HEK293T (cell line): ENCODE results near the gene CGREF1.

ENCODE experiments used
- FOXK2 ChIP-seq: fragments of 450-650 bp; IDR thresholded peaks from 2 replicates; pipeline ENCODE4 v1.6.1; 2016; ENCODE audit warnings: mild to moderate bottlenecking
- FOXM1 ChIP-seq: fragments of 450-650 bp; IDR thresholded peaks from 2 replicates; pipeline ENCODE4 v1.6.1; 2017; ENCODE audit warnings: mild to moderate bottlenecking, borderline replicate concordance
- HDGF ChIP-seq: fragments of 450-650 bp; IDR thresholded peaks from 2 replicates; pipeline ENCODE4 v1.6.1; 2017; ENCODE audit warnings: antibody characterized with exemption, borderline replicate concordance
- SUZ12 ChIP-seq: fragments of 450-650 bp; IDR thresholded peaks from 2 replicates; pipeline ENCODE4 v1.6.1; 2016; ENCODE audit warnings: mild to moderate bottlenecking

DNA sequence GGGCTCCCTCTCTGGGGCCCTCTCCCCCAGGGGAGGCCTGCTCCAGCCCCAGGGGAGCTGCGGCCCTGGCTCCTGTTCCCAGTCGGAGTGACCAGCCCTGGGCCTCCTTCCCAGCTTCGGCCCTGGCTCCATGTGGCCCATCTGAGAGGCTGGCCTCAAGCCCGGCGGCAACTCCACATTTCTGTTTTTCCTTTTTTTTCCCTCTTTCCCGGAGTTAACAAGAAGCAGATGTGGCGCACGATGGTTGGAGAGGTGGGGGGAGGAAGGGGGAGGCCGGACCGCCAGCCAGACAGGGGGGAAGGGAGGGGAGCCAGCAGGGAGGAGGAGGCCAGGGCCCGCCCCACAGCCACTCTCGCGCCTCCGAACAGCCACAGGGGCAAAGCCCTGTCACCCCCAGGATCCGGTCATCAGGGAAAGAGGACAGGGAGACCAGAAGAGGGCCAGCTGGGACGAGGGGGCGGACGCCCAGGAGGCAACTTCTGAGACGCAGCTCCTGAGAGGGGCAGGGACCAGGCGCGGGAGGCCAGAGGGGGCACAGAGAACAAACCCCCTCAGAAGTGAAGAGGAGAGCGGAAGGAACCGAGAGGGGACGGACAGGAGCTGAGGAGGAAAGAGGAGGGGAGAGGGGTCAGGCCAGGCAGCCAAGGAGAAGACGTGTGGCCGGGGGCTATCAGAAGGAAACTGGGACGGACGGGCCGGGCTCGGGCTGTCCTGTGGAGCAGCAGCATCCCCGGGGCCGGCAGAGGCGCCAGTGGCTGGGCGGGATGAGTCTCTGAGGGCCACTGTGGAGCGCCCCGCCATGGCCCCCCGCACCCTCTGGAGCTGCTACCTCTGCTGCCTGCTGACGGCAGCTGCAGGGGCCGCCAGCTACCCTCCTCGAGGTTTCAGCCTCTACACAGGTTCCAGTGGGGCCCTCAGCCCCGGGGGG lies 40.4 kb downstream of the CGREF1 start, which contains the start of gene EMILIN1:
- TF ChIP-seq FOXM1 (no peak), HDGF (no peak), FOXK2 (no peak), SUZ12 (no peak)
